Liver (tissue), 3 donors: ENCODE results near the gene ASCL3.

Experiments used
- ATF3 ChIP-seq: IDR thresholded peaks from 2 replicates; pipeline ENCODE4 v1.6.1; 2016; ENCODE audit warnings: antibody characterized with exemption
- CTCF ChIP-seq: fragments of 150-350 bp; IDR thresholded peaks from 2 replicates; pipeline ENCODE4 v1.5.1; 2017; ENCODE audit warnings: improper control_type of control experiment, low read depth, low read length; ENCODE audit not compliant: missing input control
- EGR1 ChIP-seq, 2 donors: IDR thresholded peaks; 2 replicates each; pipeline ENCODE4 v1.6.1; 2016 to 2018; ENCODE audit warnings: antibody characterized with exemption in 2 of 2, low read depth in 2 of 2
- FOXA1 ChIP-seq: IDR thresholded peaks from 2 replicates; pipeline ENCODE4 v1.6.1; 2016; ENCODE audit warnings: antibody characterized with exemption
- JUND ChIP-seq, 2 donors: IDR thresholded peaks; 2 replicates each; pipeline ENCODE4 v1.6.1; 2016; ENCODE audit warnings: antibody characterized with exemption in 2 of 2
- MAX ChIP-seq: IDR thresholded peaks from 2 replicates; pipeline ENCODE4 v1.6.1; 2016; ENCODE audit warnings: antibody characterized with exemption
- RAD21 ChIP-seq, 2 donors: IDR thresholded peaks; 2 replicates each; pipeline ENCODE4 v1.6.1; 2016; ENCODE audit warnings: antibody characterized with exemption in 2 of 2, mild to moderate bottlenecking in 2 of 2
- SP1 ChIP-seq: IDR thresholded peaks from 2 replicates; pipeline ENCODE4 v1.6.1; 2018; ENCODE audit warnings: antibody characterized with exemption, mild to moderate bottlenecking
- TAF1 ChIP-seq: conservative IDR thresholded peaks from 2 replicates; pipeline ENCODE4 v1.6.1; 2016; ENCODE audit warnings: antibody characterized with exemption, mild to moderate bottlenecking
- YY1 ChIP-seq: IDR thresholded peaks from 2 replicates; pipeline ENCODE4 v1.6.1; 2016; ENCODE audit warnings: antibody characterized with exemption, mild to moderate bottlenecking
- ZBTB33 ChIP-seq: IDR thresholded peaks from 2 replicates; pipeline ENCODE4 v1.6.1; 2016; ENCODE audit warnings: antibody characterized with exemption
- donor health status: healthy.
- donor health status: healthy.

GRCh38 chr11:8963569-8964323 is 20.9 kb upstream of the ASCL3 start:
- TF ChIP-seq CTCF (no peak), EGR1 (IDR thresholded peaks at IDR 0.05; ENCODE audit: low read depth in 2 of 2) (no peak), TAF1 (no peak), FOXA1 (no peak), JUND (IDR thresholded peaks at IDR 0.05) (no peak), ZBTB33 (no peak), MAX (no peak), RAD21 (IDR thresholded peaks at IDR 0.05) (no peak), SP1 (no peak), YY1 (no peak), ATF3 (no peak)
